HG03342 (cell line): ENCODE data around the gene RFK.

ENCODE experiments used
- ATAC-seq: cut with Tn5 transposase; IDR thresholded peaks from one replicate; pipeline ENCODE4 v1.9.1; 2021; ENCODE audit warnings: mild to moderate bottlenecking, moderate library complexity; ENCODE audit not compliant: unreplicated experiment

RFK gene

GRCh38 chr9:76336027-76336426 lies 58.2 kb downstream of the RFK start:
- no peak for ATAC-seq
